GM19328 (cell line): ENCODE measurements around the gene TCEA2.

Experiments
- ATAC-seq: cut with Tn5 transposase; IDR thresholded peaks from one replicate; pipeline ENCODE4 v1.9.1; 2021; ENCODE audit warnings: mild to moderate bottlenecking, moderate library complexity; ENCODE audit not compliant: unreplicated experiment

TCEA2 gene

DNA sequence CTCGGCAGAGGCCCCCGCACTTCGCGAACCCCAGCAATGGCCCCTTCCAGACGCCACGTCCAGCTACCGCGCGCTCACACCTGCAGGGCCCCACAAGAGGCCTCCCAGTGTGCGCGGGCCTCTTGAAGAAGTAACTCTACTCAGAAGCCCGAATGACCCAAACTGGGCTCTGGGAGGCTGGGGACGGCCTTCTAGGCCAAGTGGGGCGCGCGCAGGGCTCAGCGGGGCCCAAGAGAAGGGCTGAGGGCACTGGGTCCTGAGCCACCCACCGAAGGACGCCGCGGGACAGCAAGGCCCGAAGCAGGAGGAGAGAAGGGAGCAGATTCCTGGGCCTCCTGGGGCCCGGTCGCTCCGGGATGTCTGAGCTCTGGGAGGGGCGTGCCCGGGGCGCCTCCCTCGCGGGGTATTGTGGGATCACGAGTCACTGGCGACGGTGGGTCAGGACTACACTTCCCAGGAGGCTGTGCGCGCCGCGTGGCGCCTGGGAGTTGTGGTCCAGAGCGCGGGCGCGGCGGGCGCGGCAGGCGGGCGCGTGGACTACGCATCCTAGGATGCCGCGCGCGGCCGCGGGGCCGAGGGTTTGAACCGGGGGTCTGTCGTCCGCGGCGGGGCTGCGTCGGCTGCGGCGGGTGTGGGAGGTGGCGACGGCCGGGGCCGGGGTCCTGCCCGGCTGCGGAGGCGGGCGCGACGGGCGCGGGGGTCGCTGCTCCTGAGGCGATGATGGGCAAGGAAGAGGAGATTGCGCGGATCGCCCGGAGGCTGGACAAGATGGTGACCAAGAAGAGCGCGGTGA lies at the start of gene TCEA2:
Gene TCEA2, plus strand, starts transcription at position 603 of the 793 bp plus-strand sequence. Its CDS starts 115 bp downstream, at position 718.
- no peak for ATAC-seq

DNA sequence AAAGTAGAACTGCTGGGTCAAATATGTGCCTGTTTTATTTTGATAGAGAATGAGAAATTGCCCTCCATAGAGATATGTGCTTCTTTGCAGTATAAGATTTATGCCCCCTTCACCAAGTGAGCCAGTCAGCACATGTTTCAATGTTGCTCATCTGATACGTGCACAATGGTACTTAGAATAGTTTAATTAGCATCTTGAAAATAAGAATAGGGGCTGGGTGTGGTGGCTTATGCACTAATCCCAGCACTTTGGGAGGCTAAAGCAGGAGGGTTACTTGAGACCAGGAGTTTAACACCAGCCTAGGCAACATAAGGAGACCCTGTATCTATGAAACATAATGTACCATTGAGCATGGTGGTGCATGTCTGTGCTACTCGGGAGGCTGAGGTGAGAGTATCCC lies 47.4 kb upstream of the TCEA2 start:
- no peak for ATAC-seq

DNA sequence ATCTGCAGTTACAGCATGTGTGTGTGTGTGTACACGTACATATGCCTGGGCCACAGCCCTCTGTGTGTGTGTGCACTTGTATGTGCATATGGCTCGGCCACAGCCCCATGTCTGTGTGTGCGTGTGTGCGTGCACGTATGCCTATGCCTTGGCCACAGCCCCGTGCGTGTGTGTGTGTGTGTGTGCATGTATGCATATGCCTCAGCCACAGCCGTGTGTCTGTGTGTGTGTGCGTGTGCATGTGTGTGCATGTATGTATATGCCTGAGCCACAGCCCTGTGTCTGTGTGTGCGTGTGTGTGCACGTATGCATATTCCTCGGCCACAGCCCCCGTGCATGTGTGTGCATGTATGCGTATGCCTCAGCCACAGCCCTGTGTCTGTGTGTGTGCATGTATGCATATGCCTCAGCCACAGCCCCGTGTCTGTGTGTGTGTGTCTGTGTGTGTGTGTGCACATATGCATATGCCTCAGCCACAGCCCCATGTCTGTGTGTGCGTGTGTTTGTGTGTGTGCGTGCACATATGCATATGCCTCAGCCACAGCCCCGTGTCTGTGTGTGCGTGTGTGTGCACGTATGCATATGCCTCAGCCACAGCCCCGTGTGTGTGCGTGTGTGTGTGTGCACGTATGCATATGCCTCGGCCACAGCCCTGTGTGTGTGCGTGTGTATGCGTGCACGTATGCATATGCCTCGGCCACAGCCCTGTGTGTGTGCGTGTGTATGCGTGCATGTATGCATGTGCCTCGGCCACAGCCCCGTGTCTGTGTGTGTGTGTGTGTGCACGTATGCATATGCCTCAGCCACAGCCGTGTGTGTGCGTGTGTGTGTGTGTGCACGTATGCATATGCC lies 41.6 kb upstream of the TCEA2 start:
- ATAC-seq, result no peak

DNA sequence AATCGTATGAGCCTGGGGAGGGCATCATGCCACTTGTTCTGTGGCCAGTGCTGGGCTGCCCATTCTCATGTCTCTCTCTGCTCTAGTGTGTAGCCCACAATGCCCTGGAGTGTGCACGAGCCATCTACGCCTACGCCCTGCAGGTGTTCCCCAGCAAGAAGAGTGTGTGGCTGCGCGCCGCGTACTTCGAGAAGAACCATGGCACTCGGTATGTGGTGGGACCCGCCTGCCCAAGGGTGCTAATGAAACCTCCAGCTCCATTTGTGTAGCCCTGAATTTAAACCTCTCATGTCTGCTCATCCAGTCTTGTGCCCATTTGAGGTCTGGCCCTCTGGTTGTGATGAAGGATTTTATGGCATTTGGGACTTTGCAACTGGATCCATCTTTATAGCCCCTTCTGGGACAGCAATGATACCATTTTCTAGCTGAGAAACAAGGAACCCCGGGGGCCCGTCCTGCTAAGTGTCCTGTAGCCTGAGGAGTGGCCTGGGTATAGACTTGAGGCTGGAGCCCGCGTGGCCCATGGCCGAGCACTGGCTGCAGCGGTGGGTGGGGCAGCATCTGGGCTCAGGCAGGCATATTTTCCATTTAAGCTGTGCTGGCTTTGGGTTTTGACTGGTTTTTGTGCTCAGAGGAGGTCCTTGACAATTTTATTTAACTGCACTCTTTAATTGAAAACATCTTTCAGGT lies 40.2 kb upstream of the TCEA2 start:
- ATAC-seq, result no peak

DNA sequence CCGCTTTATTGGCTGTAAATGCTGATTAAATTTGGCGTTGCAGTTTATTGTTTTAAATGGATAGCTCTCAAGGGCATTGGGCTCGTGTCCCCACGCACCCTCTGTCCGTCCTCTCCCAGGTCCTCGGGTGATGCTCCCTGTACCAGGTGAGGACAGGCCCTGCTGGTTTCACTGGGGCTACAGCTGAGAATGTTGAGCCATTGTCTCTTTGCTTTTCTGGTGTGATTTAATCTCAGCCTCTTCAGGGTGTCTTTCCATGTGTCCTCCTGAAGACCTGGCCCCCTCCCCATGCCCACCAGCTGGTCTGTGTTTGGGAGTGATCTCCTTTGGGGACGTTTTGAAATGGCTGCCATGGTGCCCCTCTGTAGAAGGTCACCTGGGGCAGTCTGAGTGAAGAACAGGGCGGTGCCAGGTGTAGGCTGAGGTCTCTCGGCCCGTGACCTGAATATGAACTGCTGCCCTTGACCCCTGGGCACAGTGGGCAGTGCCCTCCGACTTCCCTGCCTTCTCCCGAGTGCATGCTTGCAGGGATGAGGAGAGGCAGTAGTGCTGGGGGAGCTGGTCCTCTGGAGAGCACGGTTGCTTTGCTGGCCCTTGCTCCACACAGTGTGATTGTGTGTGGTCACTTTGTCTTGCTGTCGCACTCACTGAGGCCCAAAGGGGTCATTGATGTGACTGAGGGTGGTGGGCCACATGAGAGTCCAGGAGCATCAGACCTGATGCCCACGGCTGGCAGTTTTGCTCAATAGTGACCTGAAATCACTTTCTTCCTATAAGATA lies 39.4 kb upstream of the TCEA2 start:
- no peak for ATAC-seq

DNA sequence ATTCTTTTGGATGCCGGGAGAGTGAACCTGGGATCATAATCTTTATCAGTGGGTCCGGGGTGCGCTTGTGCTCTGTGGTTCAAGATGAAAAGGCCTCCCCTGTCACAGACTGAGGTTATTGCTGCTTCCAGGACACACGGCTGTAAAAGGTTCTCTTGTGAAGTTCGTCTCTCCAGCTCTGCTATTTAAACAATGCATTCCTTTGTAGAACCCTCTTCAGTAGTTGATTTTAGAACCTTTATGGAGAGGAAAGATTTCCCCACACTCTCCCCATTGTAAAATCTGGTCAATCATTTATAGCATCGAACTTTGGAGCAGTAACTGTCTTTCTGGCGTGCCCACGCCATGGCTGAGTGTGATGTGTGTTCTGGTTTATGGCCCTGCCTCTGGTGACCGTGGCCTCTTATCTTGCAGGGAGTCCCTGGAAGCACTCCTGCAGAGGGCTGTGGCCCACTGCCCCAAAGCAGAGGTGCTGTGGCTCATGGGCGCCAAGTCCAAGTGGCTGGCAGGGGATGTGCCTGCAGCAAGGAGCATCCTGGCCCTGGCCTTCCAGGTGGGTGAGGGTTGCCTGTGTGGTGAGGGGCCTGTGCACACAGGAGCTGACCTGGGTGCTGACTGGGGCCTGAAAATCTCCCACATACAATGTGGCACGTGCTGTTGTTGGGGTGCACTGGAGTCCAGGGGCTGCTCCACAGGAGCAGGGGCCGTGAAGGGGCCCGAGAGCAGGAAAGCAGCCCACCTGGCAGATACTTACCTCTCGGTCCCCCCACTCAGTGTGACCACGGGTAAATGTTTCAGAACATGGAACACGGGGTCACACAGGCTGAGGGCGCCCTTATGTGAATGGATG lies 38.6 kb upstream of the TCEA2 start:
- ATAC-seq, result no peak

DNA sequence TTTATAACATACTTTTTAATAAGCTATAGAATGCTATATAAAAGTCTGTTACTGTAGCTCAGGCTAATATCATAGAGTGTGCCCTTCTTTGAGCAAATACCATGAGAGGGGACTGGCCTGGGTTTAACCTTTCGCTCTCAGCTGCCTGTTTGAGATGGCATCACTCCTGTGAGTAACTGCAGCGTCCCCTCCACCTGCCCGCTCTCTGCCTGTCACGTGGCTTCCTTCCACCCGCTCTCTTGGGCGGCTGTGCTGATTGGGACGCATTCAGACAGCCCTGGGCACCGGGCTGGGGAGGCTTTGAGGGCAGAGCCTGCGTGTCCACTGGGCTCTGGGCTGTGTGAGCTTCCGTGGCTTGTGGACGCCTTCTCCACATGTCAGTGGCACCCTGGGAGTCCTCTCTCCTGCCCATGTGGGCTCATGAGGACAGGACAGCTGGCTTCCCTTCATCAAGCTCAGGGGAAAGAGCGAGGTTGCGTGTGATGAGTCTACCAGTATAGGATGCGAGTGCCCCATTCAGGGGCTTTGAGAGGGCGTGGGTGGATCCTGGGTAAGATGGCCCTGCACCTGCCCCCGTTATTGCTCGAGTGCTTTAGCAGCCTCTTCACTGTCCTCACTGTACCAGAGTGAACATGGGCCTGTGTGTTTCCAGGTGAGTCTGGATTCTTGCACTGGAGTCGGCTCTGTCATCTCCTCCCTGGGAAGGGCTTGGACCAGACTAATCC lies 37.7 kb upstream of the TCEA2 start:
- ATAC-seq, result no peak

DNA sequence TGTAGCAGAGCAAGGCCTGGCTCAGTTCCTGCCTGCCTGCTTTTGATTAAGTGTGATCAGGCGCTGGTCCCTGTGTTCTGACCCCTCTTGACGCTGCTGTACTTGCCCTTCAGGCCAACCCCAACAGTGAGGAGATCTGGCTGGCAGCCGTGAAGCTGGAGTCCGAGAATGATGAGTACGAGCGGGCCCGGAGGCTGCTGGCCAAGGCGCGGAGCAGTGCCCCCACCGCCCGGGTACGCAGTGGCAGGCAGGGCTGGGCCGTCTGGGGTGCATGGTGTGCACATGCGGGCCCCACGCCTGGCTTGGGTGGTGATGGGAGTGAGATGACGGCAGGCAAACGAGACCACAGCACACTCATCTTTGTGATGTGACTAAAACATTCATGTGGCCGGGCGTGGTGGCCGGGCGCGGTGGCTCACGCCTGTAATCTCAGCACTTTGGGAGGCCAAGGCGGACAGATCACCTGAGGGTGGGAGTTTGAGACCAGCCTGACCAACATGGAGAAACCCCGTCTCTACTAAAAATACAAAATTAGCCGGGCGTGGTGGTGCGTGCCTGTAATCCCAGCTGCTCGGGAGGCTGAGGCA lies 37.1 kb upstream of the TCEA2 start:
- no peak for ATAC-seq

DNA sequence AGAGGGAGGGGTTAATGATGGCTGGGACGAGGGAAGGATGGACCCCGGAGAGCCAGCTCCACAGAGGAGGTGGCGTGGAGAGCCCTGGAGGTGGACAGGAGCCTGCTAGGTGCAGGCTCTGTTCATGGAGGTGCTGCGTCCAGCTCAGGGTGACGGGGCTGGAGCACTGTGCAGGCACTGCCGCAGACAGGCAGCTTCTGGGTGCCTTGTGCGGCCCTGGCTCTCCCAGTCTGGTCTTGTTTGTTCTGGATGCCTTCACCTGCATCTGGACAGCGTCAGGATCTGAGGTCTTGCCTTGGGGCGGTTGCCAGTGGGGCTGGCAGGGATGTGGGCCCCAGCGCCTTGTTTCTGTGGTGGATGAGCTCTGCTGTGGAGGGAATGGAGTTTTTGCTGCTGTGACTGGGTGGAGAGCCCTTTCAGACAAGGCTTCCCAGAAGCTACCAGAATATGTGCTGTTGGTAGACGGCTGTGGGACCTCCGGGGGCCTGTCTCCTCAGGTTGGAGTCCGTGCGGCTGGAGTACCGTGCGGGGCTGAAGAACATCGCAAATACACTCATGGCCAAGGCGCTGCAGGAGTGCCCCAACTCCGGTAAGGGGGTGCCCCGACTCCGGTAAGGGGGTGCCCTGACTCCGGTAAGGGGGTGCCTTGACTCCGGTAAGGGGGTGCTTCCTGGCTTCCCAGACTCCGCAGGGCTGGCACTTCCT lies 34.9 kb upstream of the TCEA2 start:
- no peak for ATAC-seq

DNA sequence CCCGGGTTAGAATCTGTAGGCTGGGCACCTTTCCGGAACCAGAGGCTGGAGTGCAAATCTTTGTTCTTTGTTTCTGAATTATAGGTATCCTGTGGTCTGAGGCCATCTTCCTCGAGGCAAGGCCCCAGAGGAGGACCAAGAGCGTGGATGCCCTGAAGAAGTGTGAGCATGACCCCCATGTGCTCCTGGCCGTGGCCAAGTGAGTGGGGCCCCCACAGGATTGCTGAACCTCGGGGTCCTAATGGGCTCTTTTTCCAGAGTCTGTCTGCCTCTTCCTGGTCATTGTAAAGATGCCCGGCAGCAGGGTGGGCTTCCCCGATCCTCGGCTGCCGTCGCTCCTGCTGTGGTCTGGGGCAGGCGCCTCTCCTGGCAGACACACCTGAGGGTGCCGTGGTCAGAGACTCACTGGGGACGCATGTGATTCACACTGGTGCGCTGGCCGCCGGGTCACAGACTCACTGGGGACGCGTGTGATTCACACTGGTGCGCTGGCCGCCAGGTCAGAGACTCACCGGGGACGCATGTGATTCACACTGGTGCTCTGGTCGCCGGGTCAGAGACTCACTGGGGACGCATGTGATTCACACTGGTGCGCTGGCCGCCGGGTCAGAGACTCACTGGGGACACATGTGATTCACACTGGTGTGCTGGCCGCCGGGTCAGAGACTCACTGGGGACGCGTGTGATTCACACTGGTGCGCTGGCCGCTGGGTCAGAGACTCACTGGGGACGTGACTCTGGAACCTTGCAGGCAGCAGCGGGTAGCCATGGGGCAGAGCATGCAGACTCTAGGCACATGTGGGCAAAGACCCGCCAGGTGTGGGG lies 33.5 kb upstream of the TCEA2 start:
- ATAC-seq, result no peak

DNA sequence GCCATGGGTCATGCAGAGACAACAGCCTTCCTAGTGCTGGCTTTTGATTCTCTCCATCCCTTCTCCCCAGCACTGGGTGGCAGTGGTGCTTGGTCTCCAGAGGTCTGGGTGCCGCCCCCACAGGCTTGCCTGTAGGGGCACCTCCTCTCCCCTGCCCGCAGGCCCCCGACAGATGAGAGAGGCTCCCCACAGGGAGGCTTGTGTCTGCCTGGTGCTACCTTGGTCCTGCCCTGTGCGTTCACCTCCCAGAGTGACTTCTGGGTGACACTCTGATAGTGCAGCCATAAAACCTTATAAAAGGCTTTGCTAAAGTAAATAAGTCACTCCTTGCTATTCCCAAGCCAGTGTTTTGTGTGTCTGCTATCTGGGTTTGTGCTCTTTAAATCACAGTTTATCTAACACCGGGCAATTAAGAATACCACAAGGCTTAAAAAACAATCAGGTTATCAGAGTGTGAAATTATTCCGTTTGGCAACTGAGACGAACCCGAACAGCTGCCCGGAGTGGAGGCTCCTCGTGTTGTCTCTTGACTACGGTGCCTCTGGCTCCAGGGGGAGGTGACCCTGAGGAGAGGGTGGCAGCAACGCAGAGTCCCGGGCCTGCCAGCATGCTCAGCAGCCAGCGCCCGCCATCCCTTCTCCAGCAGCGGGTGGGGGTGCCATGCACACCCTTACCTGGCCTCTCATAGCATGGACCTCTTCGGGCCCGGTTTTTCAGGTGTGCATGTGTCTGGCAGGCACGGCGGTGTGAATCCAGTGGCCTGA lies 32.4 kb upstream of the TCEA2 start:
- no peak for ATAC-seq

DNA sequence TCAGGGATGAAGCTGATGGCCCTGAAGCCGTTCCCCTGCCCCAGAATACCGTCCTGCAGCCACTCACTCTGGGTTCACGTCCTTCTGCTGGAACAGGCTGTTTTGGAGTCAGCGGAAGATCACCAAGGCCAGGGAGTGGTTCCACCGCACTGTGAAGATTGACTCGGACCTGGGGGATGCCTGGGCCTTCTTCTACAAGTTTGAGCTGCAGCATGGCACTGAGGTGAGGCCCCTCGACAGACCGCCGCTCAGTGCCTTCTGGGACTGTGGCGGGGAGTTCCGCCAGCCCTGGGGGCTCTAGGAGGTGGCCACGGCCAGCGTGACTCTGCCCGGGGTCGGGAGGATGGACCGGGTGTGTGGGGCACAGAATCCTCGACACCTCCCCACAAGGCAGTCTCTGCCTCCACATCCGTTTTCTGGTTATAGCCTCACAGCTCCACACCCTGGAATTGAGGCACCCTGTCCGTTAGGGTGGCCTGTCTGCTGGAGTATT lies 31.1 kb upstream of the TCEA2 start:
- ATAC-seq, result no peak

DNA sequence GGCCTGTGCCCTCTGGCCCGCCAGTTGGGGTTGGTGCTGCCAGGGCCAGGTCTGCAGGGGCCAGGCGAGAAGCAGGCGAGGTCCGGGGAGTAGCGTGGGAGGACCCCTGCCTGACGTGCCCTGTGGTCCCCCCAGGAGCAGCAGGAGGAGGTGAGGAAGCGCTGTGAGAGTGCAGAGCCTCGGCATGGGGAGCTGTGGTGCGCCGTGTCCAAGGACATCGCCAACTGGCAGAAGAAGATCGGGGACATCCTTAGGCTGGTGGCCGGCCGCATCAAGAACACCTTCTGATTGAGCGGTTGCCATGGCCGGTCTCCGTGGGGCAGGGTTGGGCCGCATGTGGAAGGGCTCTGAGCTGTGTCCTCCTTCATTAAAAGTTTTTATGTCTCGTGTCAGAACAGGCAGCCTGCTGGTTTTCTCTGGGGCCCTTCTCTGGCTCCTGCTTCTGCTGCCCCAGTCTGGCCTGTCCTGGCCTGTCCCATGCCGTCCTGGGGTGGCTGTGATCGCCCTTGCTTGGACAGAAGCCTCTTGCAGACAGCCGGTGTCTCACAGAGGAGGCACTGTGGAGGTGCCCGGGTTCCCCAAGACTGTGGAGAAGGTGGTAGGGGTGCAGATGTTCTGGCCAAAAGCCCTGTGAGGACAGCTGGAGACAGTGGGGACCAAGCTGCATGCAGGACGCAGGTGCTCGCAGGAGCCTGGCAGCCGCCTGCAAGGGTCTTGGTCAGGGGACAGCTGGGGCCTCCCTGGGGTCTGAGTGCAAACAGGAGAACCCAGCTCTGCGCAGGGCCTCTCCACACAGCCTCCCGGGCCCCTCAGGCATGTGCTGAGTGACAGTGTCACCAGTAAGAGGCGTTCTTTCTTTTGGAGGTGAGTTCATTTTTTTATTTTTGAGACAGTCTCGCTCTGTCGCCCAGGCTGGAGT lies 30.0 kb upstream of the TCEA2 start:
- ATAC-seq, result no peak

DNA sequence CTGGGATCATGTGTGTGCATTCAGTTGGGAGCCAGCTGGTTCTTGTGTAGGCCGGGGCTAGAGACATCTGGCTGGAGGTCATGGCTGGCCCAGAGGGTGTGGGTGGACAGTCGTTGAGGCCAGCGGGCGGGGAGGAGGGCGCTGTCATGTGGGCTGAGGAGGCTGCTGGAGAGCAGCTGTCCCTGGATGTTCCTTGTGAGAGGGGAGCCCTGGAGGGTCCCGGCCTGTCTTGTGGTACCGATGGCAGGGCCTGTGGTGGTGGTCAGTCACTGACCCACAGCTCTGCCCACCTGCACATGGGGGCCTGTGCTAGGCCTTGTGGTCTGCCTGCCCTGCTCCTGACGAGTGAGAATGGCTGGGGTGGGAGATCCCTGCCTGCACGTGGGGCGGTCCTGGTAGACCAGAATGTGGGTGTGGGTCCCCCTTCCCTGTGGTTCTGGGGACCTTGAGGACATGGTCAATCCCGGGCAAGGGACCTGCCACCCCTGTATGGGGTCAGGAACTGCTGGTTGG lies 29.0 kb upstream of the TCEA2 start:
- ATAC-seq, result no peak
